HG02870 (cell line): Measurements from ENCODE around the gene VPS54.
"Not testable (repeated sequence)": the region's sequence is repeated elsewhere in the genome, so short reads cannot be mapped to it uniquely, and the experiment has no call there.

ENCODE experiments used
- ATAC-seq: cut with Tn5 transposase; IDR thresholded peaks from one replicate; pipeline ENCODE4 v1.9.1; 2021; ENCODE audit warnings: mild to moderate bottlenecking, moderate library complexity; ENCODE audit not compliant: unreplicated experiment

VPS54 gene

DNA sequence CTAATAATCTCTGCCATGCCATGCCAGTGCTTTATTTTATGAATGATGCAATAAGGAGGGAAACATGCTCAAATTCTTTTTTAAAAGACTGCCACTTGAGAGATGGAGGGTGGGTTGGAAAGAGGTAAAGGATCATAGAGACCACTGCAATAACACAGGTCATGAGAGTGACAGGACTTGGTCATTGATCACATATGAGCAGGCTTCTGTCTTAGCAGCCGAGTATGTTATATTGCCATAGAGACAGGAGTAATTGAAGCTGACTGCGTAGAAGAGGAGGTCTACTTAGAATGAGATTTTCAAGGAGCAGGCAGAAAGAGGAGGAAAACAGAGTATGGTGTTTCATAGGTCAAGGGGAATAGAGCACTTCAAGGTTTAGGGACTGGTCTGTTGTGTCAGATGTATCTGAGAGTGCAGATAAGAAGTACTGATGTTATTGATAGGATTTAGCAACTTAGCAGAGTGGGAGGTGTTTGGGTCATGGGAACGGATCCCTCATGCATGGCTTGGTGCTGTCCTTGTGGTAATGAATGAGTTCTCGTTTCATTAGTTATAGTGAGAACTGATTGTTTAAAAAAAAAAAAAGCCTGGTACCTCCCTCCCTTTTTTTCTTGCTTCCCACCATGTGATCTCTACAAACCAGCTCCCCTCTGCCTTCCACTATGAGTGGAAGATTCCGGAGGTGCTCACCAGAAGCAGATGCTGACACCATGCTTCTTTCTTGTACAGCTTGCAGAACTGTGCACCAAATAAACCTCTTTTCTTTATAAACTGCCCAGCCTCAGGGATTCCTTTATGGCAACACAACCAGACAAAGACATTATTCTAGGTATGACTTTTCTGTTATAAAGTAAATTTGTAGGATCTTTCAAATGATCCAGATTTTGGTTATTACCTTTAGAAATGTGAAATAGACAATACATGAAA, 144.8 kb downstream of the VPS54 start:
- ATAC-seq: no peak

DNA sequence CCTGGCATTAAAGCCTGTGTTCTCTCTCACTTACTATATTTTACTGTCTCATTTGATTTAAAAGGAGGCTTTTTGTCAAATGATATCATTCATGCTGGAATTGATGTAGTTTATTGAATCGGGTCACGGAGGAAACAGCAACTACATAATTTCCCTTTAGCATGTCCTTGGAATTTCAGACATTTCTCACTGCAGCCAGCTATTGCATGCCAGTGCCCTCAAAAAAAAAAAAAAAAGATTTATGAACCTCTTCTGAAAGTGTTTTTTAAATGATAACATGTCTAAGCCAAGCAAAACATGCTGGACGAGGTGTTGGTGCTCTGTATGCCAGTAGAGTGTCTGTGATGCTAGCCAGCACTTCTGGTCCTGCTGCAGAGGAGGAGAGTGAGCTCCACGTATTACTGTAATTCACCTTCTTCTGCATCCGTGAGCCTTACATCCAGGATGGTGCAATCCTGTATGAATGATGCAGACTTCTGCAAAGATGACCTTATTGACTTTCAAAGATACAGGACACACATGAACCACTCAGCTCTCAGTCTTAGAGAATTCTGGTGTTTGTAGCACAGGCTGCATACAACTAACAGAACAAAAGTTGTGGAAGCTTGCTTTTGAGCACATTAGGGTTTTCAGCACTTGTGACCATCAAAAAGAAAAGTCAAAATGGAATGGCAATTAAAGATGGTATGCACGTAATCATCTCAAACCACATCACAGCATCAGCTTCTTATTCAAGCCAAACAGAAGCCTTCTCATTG, 146.5 kb downstream of the VPS54 start:
- ATAC-seq: no peak

DNA sequence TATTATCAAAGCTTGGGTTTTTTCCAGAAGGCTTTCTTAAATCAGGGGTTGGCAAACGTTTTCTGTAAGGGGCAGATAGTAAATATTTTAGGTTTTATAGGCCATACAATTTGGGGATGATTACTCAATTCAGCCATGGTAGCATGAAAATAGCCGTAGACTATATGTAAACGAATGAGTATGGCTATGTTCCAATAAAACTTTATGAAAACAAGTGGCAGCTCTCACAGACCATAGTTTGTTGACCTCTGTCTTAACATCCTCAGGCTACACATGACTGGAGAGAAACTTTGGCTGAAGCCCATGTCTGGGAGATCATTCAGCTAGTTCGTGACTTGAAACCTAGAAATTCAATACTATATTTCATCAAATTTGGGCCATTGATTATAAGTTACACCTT, 147.4 kb downstream of the VPS54 start:
- ATAC-seq: no peak

DNA sequence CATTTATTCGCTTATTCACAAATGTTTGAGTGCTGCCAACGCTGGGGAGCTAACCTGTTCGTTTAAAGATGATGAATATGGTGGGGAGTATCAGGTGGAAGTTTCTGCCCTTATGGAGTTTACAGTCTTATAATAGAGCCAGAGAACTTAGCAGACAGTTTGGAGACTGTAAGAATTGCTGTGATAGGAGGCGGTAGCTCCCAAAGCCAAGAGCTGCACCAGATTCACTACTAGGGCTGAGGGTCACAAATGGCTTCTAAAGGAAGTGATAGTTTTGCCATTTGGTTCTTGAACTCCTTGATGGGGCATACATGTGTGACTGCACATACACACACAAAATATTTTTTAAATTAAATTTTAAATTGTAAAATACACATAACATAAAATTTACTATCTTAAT, 148.5 kb downstream of the VPS54 start:
- no peak for ATAC-seq

DNA sequence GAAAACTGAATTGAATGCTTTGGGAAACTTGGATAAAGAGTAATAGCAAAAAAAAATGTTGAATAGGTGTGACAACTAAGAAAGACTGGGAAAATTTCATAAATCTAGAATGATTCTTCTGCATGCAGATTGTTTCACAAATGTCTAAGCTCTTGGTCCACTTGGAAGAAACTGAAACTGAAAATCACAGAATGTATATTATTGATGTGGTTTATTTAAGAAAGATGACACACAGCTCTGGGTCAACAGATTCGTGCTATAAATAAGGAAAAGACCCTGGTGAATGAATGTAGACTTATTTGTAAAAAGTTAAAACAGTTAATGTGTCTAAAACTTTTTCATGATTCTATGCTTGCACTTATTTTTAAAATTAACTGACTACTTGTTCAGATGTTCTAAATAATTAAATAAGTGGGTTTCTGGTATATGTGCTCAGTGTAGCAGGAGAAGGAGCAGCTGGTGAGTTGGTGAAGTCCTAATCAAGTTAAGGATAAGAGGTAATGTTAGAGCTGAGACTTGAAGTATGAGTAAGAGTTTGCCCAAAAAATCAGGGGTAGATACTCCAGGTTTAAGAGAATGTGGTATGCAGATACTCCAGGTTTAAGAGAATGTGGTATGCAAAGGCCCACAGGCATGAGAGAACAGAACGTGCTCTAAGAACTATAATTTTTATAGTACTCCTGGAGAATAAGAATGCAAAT, 153.1 kb downstream of the VPS54 start:
- peak; percentile 55 for ATAC-seq

DNA sequence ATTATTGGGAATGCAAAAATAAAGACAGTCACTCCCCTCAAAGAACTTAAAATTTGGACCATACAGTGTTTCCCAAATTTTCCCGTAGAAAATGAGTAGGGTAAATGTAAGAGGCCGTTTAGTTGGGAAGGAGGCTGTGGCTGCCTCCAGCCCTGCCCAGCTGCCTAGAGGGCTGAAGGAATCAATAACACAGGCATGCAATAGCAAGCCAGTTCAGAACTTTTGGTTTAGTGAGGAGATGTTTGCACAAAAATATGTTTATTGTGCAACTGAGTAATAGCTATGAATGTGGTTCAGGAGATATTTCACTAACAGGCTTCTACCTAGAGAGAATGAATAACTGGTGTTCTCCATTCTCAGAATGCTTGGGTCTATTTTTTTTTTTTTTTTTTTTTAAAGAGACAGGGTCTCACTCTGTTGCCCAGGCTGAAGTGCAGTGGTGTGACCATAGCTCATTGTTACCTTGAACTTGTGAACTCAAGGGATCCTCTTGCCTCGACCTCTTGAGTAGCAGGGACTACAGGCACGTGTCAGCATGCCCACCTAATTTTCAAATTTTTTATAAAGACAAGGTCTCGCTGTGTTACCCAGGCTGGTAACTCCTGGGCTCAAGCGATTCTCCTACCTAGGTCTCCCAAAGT, 153.9 kb downstream of the VPS54 start:
- ATAC-seq: no peak

DNA sequence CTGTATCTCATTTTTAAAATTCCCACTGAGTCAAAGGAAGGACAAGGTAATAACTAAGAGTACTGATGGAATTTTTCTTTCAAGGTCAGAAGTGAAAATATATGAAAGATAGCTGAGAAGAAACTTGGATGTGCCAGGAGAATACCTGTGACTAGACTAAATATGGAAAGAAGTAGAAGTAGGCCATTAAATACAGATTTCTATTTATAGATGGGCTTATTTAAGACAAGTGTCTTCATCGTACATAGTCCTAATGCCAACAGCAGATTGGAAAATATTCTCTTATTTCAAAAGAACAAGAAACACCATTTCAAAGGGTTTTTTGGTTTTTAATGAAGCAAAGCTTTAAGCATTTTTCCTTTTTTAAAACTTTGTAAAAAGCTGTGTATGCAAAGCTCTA, 155.5 kb downstream of the VPS54 start:
- no peak for ATAC-seq

DNA sequence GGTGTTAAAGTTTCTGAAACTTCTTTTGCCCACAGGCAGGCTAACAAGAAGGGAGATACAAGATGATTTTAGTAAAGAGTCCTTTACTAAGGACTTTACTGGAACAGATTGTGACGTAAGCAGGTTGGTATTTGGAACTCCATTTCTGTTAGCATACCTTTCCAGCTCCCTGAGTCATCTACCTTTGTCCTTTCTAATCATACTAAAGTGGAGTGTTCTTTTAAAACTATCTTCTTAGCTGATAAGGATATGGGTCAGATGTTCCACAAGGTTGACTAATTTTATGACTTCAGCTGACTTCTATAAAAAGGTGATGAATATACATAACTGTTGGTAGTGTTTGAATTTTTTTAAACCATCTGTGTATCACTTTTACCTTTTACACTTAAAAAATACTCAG, 156.4 kb downstream of the VPS54 start:
- ATAC-seq: no peak

DNA sequence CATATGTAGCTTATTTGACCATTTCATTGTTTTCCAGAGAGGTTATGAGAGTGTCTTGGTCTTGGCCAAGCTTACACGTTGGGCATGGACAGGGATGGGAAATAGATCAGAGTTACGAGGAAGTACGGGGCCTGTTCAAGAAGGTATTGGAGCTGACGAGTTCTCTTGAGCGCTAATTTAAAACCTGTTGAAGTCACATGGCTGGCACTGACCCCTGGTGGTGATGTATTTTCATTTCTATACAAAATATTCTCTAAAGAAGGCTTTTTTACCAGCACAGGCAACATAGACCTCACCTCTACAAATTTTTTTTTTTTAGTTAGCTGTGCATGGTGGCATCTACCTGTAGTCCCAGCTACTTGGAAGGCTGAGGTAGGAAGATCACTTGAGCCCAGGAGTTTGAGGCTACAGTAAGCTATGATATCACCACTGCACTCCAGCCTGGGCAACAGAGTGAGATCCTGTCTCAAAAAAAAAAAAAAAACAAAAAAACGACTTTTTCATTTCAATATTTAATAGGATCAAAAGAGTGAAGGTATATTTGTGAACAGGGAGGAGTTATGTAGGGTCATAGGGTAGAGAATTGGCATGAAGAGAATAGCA, 157.9 kb downstream of the VPS54 start:
- peak; percentile 51 for ATAC-seq

DNA sequence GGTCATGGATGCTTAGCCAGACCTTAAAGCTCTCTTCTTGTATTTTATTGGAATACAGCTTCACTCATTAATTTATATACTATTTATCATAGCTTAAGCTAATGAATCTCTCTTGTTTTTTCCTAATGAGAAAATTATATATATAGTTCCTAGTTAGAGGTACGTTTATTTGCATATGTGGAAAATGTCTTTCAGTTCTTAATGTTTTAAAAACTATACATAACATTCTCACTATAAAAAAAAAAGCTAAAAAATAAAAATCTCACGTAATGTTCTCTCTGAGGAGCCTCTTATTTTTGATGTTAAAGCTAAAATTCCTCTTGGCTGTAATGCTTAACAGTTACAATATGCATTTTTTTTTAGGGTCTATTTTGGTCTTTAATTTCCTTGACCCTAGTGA, 160.9 kb downstream of the VPS54 start:
- ATAC-seq: no peak

DNA sequence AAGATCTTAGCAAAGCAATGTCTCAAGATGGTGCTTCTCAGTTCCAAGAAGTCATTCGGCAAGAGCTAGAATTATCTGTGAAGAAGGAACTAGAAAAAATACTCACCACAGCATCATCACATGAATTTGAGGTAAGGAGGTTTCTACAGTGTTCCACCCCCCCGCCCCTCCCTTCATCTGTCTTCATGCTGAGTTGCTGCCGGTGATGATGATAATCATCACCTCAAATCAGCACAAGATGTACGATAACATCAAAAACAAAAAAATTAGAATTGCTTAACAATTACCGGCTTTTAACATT, 163.0 kb downstream of the VPS54 start:
- ATAC-seq: no peak

DNA sequence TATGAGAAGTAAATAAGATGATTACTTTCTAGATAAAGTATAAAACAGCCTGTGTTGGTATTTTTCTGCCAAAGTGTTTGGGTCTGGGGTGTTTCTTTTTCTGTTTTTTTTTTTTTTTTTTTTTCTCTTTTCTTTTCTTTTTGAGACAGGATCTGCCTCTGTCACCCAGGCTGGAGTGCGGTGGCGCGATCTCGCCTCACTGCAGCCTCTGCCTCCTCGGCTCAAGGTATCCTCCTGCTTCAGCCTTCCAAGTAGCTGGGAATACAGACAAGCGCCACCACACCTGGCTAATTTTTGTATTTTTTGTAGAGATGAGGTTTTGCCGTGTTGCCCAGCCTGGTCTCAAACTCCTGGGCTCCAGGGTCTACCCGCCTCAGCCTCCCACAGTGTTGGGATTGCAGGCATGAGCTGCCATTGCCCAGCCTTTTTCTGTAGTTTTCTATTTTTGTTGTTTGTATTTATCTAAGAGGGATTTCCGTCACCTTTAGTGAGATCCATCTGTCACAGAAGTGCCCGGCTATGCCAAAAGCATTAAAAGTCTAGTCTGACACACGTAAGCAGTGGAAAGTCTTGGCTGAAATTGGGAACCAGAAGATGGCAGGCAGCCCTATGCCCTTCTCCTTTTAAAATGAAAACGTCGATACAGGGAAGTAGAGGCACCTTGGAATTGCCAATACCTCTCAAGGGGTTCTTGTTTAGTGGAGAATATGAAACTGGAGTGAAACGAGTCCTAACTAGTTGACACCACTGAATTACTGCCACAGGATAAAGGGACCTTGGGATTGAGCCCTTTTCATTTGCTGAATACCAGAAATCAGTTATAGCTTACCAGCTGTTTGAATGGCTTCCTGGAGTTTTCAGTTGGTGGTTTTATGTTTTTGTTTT, 163.6 kb downstream of the VPS54 start:
- no peak for ATAC-seq

DNA sequence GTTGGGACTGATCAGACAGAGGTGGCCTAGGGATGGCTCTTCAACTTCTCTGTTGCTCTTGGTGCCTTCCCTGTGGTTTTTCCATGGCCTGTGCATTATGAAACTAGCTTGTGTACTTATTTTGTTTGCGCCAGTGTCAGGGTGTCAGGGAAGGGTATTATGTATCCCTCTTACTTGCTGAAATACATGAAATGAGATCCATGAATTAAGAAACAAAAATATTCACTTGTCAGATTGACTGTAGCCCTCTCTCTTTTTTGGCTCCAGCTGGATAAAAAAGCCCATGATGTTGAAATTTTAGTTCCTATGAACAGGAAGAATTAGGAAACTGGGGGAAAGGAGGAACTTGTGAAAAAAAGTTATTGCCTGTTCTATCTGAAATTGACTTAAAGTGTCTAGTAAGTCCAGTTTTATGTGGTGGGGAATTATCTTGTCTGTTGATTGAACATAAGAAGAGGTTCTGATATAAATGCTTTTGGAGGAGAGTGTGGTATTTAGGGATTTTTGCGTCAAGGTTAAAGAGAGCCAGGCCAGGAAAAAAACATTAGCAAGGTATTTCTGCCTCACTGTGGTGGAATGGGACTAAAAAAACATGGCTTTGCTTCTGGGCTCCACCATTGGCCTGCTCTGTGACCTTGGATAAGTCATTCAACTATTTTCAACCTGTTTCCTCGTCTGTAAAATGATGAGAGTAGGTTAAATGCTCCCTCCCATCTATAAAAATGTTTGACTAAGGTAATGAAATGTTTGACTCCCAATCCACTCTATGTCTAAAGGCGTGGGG, 165.5 kb downstream of the VPS54 start:
- ATAC-seq: no peak

DNA sequence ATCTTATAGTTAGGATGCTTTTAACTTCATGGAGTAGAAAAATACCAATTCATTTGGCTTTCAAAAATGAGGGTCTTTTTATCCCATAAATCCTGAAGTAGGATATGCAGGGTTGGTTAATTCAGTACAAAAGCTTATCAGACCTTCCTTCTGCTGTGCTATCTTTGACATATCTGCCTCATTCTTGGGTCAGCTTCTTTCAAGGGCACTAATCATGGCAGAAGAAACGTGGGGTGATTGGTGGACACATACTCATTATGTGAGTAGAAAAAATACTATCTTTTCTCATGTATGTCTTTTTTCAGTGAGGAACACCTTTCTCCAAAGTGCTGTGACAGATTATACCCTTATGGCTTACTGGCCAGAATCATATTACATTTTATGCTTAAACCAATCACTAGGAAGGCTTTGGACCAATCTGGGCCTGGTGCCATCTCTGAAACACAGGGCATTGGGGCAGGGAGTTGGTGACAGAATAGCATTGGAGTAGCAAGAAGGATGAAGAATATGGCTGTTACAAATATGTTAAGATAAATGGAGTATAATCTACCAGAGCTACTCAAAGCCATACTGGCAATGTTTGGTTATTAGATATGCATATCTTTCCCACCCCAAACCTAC, 167.4 kb downstream of the VPS54 start:
- ATAC-seq: no peak

DNA sequence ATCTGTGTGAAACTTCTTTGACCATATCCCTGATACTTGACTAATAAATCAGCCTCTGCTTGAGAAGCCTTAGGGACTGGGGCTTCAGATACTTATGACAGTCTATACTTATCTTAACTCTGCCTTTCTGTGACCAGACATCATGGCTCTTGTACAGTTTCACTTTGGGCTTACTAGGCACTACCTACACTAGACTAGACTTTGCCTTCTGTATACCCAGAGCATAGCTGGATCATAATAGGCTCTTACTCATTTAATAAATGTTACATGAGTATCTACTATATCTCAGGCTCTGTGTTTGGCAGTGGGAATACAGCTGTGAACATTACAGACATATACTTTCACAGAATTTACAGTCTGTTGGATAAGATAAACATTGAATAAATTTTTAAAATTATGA, 168.6 kb downstream of the VPS54 start:
- ATAC-seq: no peak

DNA sequence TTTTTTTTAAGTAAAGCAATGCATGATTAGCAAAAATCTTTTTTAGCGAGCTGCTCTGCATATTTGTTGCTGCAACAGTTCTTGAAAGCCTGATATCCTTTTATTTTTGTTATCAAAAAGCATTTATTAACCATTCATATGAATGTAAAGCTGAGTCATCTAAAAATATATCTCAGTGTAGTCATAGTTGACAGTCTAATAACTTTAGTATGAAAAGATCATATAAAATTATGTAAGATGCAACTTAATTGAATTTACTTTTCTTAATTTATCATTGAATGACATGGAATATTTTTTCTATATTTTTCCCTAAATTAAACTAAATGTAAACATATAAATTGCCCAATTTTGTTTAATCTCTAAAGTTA, 169.0 kb downstream of the VPS54 start:
- no peak for ATAC-seq

DNA sequence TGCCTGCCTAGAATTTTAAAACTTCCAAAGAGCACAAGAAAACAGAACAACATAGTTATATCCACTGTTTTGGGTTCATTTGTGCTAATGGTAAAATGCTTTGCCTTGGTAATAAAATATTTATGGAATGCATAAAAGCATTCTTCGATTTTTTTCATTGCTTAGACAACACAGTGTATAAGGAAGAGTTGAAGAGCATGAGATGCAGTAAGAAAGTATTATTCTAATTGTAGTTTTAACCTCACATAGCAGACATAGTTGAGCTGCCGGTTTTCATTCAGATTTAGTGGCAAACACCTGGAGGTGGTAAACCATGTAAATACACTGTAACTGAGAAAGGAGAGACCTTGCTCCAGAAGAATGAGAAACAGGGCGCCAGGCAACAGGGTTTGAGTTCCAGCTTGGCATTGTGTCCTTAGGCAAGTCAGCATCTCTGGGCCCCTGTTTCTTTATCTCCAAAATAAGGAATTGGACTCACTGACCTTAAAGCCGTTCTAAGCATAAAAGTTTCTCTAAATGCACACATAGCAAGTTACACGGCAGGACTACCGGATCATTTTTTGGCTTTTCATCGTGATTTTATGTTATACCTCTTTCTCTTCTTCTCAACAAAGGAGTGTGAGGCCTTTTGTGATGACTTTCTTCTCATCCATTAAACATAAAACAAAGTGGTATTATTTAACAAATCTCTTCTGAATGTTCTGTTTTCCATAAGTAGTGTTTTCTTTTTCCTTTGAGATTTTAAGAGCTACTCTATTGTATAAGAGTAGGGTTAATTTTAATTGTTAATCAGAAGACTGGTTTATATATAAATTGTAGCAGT, 169.6 kb downstream of the VPS54 start:
- no peak for ATAC-seq

DNA sequence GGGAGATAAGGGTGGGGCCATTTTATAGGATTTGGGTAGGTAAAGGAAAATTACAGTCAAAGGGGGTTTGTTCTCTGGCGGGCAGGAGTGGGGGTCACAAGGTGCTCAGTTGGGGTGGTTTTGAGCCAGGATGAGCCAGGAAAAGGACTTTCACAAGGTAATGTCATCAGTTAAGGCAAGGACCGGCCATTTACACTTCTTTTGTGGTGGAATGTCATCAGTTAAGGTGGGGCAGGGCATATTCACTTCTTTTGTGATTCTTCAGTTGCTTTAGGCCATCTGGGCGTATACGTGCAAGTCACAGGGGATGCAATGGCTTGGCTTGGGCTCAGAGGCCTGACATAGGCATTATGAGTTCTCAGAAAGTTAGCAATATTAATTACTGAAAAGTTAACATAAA, 171.7 kb downstream of the VPS54 start:
- not testable (repeated sequence) for ATAC-seq
